ENCODE data around the gene MRPL58.
"Not testable (repeated sequence)": the region's sequence is repeated elsewhere in the genome, so short reads cannot be mapped to it uniquely, and the experiment has no call there.

Gene MRPL58

DNA sequence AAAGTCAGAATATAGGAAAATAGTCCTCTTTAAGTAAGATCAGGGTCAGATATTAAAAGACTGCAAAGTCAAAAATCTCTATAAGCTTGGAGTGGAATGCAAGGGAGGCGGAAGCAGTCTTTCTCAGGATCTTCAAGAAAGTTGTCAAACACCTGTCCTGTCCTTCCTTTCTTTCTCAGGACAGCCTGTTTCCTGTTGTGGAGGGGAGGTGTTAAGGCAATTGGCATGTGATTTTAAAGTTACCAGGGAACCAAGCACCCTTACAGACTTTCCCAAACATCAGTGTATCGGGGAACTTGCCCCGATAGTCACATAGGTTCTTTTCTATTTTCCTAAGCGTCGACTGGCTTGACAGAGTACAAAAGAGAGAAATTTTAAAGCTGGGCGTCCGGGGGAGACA is 32.2 kb downstream of the MRPL58 start:
- no peak for TF ChIP-seq POU2F2 (IDR thresholded peaks at IDR 0.05; ENCODE audit: low read depth, low read length)
- TF ChIP-seq SPI1 (IDR thresholded peaks at IDR 0.05; ENCODE audit: low read depth, low read length): no peak
- TF ChIP-seq TAF1 (IDR thresholded peaks at IDR 0.05; ENCODE audit: low read depth, low read length): no peak
- TF ChIP-seq POLR2A (IDR thresholded peaks at IDR 0.05; ENCODE audit: low read depth, low read length): no peak
- TF ChIP-seq POLR2AphosphoS5 (IDR thresholded peaks at IDR 0.05; ENCODE audit: low read depth, low read length): no peak
- no peak for TF ChIP-seq PAX5 (IDR thresholded peaks at IDR 0.05; ENCODE audit: insufficient read depth, low read length, severe bottlenecking)
- FAIRE-seq (no peak), DNase-seq (ENCODE audit: insufficient read length, low spot score) (no peak)

DNA sequence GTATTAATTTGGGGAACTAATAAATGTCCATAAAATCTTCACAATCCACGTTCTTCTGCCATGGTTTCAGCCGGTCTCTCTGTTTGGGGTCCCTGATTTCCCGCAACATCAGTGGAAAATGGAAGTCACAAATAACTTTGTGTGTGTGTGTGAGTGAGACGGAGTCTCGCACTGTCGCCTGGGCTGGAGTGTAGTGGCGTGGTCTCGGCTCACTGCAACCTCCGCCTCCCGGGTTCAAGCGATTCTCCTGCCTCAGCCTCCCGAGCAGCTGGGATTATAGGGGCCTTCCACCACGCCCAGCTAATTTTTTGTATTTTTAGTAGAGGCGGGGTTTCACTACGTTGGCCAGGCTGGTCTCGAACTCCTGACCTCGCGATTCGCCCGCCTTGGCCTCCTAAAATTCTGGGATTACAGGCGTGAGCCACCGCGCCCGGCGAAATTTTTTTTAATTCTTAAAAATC is 33.5 kb downstream of the MRPL58 start:
- not testable (repeated sequence) for FAIRE-seq; DNase-seq (ENCODE audit: insufficient read length, low spot score)

DNA sequence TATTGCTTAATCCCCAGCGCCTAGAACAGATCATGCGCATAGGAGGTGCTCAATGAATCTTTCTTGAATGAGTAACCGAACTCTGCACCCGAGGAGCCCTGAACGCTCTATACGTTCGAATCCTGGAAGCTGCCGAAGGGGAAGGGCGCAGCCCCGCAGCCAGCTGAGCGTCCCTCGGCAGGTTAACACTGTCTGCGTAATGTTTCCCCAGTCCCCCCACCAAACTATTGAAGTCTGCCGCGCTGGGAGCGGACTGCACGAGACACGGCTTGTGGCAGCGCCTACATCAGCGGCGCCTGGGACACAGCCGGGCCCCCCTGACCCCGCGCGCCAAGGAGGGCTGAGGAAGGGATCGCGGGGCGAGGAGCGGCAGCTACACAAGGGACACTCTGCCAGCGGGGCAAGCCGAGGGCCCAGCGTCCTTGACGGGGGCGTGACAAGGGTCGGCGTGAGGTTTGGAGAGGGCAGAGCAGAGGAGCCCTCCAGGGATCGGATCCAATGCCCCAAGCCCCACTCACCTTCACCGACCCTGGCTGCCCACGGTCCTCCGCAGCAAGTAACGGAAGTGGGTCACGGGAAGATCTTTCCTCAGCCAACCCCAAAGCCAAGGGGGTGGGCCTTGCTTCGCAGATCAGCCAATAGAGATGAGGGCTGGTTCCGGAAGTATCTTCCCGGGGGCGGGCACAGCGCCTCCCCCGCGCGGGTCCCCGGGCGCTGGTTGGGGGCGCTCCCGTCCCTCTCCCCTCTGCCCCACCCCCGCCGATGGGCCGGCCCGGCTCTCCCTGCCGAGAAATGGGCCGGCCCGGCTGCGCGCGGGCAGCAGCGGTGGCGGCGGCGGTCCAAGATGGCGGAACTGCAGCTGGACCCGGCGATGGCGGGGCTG is 34.2 kb downstream of the MRPL58 start, which contains the start of the genes ATP5PD and KCTD2:
ATP5PD (minus strand) TSS at position 563 of the 883 bp plus-strand sequence. CDS start 4,319 bp downstream, outside the sequence.
KCTD2 (plus strand) TSS at position 819 of the 883 bp plus-strand sequence; CDS start at position 845, 26 bp downstream.
- TF ChIP-seq PAX5 (IDR thresholded peaks at IDR 0.05; ENCODE audit: insufficient read depth, low read length, severe bottlenecking) (no peak), POU2F2 (IDR thresholded peaks at IDR 0.05; ENCODE audit: low read depth, low read length) (peak; percentile 31; the same call in 1 of the 2 replicates), POLR2AphosphoS5 (IDR thresholded peaks at IDR 0.05; ENCODE audit: low read depth, low read length) (peak; percentile 96), SPI1 (IDR thresholded peaks at IDR 0.05; ENCODE audit: low read depth, low read length) (0 out of 2 replicates have a peak, but pooled peaks have one; percentile 22), POLR2A (IDR thresholded peaks at IDR 0.05; ENCODE audit: low read depth, low read length) (peak; percentile 92), TAF1 (IDR thresholded peaks at IDR 0.05; ENCODE audit: low read depth, low read length) (peak; percentile 52; the same call in 1 of the 2 replicates)
- FAIRE-seq: peak; percentile 97
- peak; percentile 97 for DNase-seq (ENCODE audit: insufficient read length, low spot score)

DNA sequence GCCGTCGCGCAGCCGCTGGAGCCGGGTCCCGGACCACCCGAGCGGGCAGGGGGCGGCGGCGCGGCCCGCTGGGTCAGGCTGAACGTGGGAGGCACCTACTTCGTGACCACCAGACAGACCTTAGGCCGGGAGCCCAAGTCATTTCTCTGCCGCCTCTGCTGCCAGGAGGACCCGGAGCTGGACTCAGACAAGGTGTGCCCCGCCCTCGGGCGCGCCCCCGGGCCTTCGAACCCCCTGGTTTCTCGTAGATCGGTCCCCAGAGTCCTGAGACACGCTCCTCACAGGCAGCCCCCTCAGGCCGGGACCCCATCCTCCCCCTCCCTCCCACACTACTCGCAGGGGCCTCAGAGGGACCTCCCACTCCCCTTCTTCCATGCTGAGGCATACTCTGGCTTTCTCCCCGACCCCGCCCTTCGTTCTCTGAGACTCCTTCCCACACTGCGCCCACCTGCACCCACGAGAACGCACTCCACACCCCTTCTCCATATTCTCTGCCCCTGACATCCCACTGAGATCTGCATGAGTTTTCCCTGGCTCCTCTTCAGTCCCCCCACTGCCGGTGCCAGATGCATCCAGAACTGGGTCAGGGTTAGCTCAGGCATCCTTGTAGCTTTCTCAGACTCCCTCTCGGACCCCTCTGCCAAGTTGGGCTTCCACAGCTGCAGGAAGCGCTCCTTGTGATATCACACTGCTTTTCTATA is 35.1 kb downstream of the MRPL58 start:
- DNase-seq (ENCODE audit: insufficient read length, low spot score): no peak
- no peak for TF ChIP-seq PAX5 (IDR thresholded peaks at IDR 0.05; ENCODE audit: insufficient read depth, low read length, severe bottlenecking)
- no peak for TF ChIP-seq TAF1 (IDR thresholded peaks at IDR 0.05; ENCODE audit: low read depth, low read length)
- no peak for FAIRE-seq

DNA sequence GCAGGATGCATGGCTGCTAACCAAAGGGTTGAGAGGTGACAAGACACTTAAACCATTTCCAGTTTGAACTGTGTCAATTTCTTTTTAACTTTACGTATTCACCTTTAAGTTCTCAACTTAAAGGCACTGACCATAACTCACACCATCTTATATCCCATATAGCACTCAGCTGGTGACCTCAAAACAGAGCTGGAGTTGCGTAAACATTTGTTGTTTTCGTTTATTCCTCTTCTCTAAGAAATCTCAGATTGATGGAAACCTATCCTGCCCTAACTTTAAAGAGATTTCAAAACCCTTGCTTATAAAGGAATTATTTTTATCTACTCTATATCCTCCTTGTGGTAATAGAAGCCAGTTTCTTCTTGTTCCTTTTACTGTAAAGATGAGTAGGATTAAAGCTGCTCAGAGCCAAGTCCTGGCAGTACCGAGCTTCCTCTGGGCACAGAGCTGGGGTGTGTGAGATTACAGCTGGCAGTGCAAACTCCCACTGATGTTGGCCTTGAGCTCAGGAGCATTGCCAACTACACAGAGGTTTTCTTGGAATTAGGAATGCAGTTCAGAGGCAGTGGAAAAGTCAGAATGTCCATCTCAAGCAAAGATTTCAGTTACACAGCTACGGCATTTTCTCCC is 35.9 kb downstream of the MRPL58 start:
- DNase-seq (ENCODE audit: insufficient read length, low spot score) (no peak), FAIRE-seq (no peak)
- TF ChIP-seq POLR2AphosphoS5 (IDR thresholded peaks at IDR 0.05; ENCODE audit: low read depth, low read length): no peak
- TF ChIP-seq POU2F2 (IDR thresholded peaks at IDR 0.05; ENCODE audit: low read depth, low read length): no peak
- TF ChIP-seq TAF1 (IDR thresholded peaks at IDR 0.05; ENCODE audit: low read depth, low read length): no peak
- TF ChIP-seq POLR2A (IDR thresholded peaks at IDR 0.05; ENCODE audit: low read depth, low read length): no peak
- no peak for TF ChIP-seq PAX5 (IDR thresholded peaks at IDR 0.05; ENCODE audit: insufficient read depth, low read length, severe bottlenecking)
- no peak for TF ChIP-seq SPI1 (IDR thresholded peaks at IDR 0.05; ENCODE audit: low read depth, low read length)

DNA sequence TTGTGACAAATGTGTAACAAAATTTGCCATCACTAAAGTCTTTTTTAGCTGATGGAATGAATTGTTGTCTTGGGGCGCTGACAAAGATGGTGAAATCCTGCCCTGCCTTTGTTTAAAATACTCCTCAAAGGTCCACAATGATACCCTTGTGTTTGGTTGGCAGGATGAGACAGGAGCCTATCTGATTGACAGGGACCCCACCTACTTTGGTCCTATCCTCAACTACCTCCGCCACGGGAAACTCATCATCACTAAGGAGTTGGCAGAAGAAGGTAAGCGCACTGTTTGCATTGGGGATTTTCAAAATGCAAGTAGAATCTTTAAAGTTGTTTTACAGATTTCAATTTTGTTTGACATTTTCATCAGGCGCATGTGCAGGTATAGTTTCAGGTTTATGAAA is 36.6 kb downstream of the MRPL58 start:
- DNase-seq (ENCODE audit: insufficient read length, low spot score) (no peak), FAIRE-seq (no peak)
- TF ChIP-seq SPI1 (IDR thresholded peaks at IDR 0.05; ENCODE audit: low read depth, low read length): no peak
- TF ChIP-seq PAX5 (IDR thresholded peaks at IDR 0.05; ENCODE audit: insufficient read depth, low read length, severe bottlenecking): no peak
- TF ChIP-seq POU2F2 (IDR thresholded peaks at IDR 0.05; ENCODE audit: low read depth, low read length): no peak
- TF ChIP-seq POLR2A (IDR thresholded peaks at IDR 0.05; ENCODE audit: low read depth, low read length): no peak
- TF ChIP-seq POLR2AphosphoS5 (IDR thresholded peaks at IDR 0.05; ENCODE audit: low read depth, low read length): no peak
- TF ChIP-seq TAF1 (IDR thresholded peaks at IDR 0.05; ENCODE audit: low read depth, low read length): no peak

DNA sequence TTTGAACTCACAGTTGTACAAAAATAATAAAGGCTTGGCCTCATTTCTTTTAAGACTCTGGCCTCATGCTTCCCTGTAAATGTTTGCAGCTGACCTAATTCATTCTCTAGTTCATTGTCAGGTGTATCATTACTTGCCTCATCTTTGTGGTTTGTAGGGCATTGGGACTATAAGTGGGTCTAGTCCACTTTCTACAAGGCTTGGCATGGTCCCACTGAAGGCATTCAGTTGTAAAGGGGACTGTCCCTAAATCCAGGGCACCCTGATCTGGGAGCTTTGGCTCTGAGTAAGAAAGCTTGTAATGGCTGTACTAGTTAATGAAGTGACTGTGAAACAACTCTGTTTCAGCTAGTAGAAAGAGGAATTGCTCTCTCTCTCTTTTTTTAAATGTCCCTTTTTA is 37.2 kb downstream of the MRPL58 start:
- no peak for TF ChIP-seq TAF1 (IDR thresholded peaks at IDR 0.05; ENCODE audit: low read depth, low read length)
- TF ChIP-seq PAX5 (IDR thresholded peaks at IDR 0.05; ENCODE audit: insufficient read depth, low read length, severe bottlenecking): no peak
- no peak for TF ChIP-seq SPI1 (IDR thresholded peaks at IDR 0.05; ENCODE audit: low read depth, low read length)
- TF ChIP-seq POLR2AphosphoS5 (IDR thresholded peaks at IDR 0.05; ENCODE audit: low read depth, low read length): no peak
- TF ChIP-seq POLR2A (IDR thresholded peaks at IDR 0.05; ENCODE audit: low read depth, low read length): no peak
- TF ChIP-seq POU2F2 (IDR thresholded peaks at IDR 0.05; ENCODE audit: low read depth, low read length): no peak
- FAIRE-seq: no peak
- DNase-seq (ENCODE audit: insufficient read length, low spot score): no peak

DNA sequence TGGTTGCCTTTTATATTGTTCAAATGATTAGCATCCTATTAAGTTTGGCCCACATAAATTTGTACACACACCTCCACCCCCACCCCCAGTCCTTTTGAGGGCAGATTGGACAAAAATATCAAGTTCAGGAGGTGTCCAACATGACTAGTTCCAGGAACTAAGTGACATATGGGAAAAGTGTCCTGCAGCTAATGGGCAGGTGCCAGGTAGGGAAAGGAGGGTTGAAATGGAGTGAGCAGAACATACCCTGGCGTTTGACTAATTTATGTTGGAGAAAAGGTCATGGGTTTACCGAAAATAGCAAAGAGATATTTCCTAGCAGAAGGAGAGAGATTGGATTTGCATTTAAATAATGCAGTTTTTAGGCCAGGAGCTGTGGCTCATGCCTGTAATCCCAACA is 39.5 kb downstream of the MRPL58 start:
- no peak for FAIRE-seq
- DNase-seq (ENCODE audit: insufficient read length, low spot score): no peak
- TF ChIP-seq SPI1 (IDR thresholded peaks at IDR 0.05; ENCODE audit: low read depth, low read length) (no peak), TAF1 (IDR thresholded peaks at IDR 0.05; ENCODE audit: low read depth, low read length) (no peak), POU2F2 (IDR thresholded peaks at IDR 0.05; ENCODE audit: low read depth, low read length) (no peak), POLR2AphosphoS5 (IDR thresholded peaks at IDR 0.05; ENCODE audit: low read depth, low read length) (no peak), PAX5 (IDR thresholded peaks at IDR 0.05; ENCODE audit: insufficient read depth, low read length, severe bottlenecking) (no peak)
